DMS 273 (cell line): Measurements from ENCODE around the gene WNT7B.

Source experiments
- DNase-seq: peaks from one replicate; lab custom pipeline; 2025; ENCODE audit not compliant: unreplicated experiment; lab: John Stamatoyannopoulos, UW

WNT7B gene

GRCh38 chr22:45960477-45961386 lies 16.2 kb downstream of the WNT7B start:
- no peak for DNase-seq

- DNase-seq, result no peak
Observed at GRCh38 chr22:45959719-45960476, 17.1 kb downstream of the WNT7B start.

- DNase-seq, result no peak
Observed at GRCh38 chr22:45958971-45959370, 18.0 kb downstream of the WNT7B start.

- no peak for DNase-seq
Observed at GRCh38 chr22:45957826-45958225, 19.1 kb downstream of the WNT7B start.

- no peak for DNase-seq
Observed at GRCh38 chr22:45953178-45953577, 23.8 kb downstream of the WNT7B start.

GRCh38 chr22:45952553-45952952 lies 24.4 kb downstream of the WNT7B start:
- no peak for DNase-seq

GRCh38 chr22:45952151-45952550 lies 24.8 kb downstream of the WNT7B start:
- no peak for DNase-seq

- DNase-seq, result peak; percentile 34
Observed at GRCh38 chr22:45949891-45950290, 27.1 kb downstream of the WNT7B start.

- DNase-seq, result no peak
Observed at GRCh38 chr22:45949258-45949870, 27.6 kb downstream of the WNT7B start.

GRCh38 chr22:45948081-45948648 lies 28.8 kb downstream of the WNT7B start:
- DNase-seq, result peak; percentile 68

- DNase-seq, result peak; percentile 70
Observed at GRCh38 chr22:45946805-45947600, 30.0 kb downstream of the WNT7B start.

- peak; percentile 34 for DNase-seq
Observed at GRCh38 chr22:45945621-45946106, 31.3 kb downstream of the WNT7B start.

- no peak for DNase-seq
Observed at GRCh38 chr22:45942787-45943493, 34.0 kb downstream of the WNT7B start.

- no peak for DNase-seq
Observed at GRCh38 chr22:45942344-45942743, 34.6 kb downstream of the WNT7B start.

GRCh38 chr22:45938913-45939312 lies 38.0 kb downstream of the WNT7B start:
- DNase-seq, result no peak

- DNase-seq, result no peak
Observed at GRCh38 chr22:45937960-45938359, 39.0 kb downstream of the WNT7B start.

GRCh38 chr22:45935573-45935972 lies 41.4 kb downstream of the WNT7B start:
- no peak for DNase-seq

GRCh38 chr22:45934659-45935341 lies 42.2 kb downstream of the WNT7B start:
- DNase-seq, result peak; percentile 61

- DNase-seq, result no peak
Observed at GRCh38 chr22:45934168-45934564, 42.8 kb downstream of the WNT7B start.
